ENCODE results near the gene SOX6. TPM values are rescaled to one million over a fixed set of nuclear protein-coding genes. Genes with fewer than 3 reads are reported as not detected.

Gene SOX6
- total RNA-seq, 1 donor from 2014 or later = 13.4 TPM

GRCh38 chr11:16276251-16276650 lies 80.1 kb downstream of the SOX6 start:
- Mint-ChIP-seq H3K27ac (ENCODE audit: unreplicated experiment) (no peak overlapping the region), H3K9me3 (ENCODE audit: unreplicated experiment) (no peaks in the 10 kb centered on the region), H3K36me3 (ENCODE audit: unreplicated experiment) (no peaks in the 10 kb centered on the region), H3K4me3 (ENCODE audit: unreplicated experiment) (no peak overlapping the region), H3K4me1 (ENCODE audit: unreplicated experiment) (peaks cover 11% of the 10 kb centered on the region), H3K27me3 (ENCODE audit: unreplicated experiment) (no peaks in the 10 kb centered on the region)
- TF ChIP-seq CTCF (IDR thresholded peaks at IDR 0.05) = no peak
- no peak for DNase-seq (ENCODE audit: extremely low spot score, unreplicated experiment)

- H3K27me3 Mint-ChIP-seq (ENCODE audit: unreplicated experiment) = no peaks in the 10 kb centered on the region
- peaks cover 12% of the 10 kb centered on the region for H3K9me3 Mint-ChIP-seq (ENCODE audit: unreplicated experiment)
- no peak overlapping the region for H3K4me3 Mint-ChIP-seq (ENCODE audit: unreplicated experiment)
- H3K36me3 Mint-ChIP-seq (ENCODE audit: unreplicated experiment) = peaks cover under 1% of the 10 kb centered on the region
- H3K4me1 Mint-ChIP-seq (ENCODE audit: unreplicated experiment) = peaks cover 5% of the 10 kb centered on the region
- TF ChIP-seq CTCF (IDR thresholded peaks at IDR 0.05) = no peak
- DNase-seq (ENCODE audit: extremely low spot score, unreplicated experiment) = no peak
- H3K27ac Mint-ChIP-seq (ENCODE audit: unreplicated experiment) = no peak overlapping the region
Observed at GRCh38 chr11:16271258-16271657, 85.1 kb downstream of the SOX6 start.

GRCh38 chr11:16266021-16266420 lies 90.3 kb downstream of the SOX6 start:
- H3K4me3 Mint-ChIP-seq (ENCODE audit: unreplicated experiment) = no peak overlapping the region
- H3K9me3 Mint-ChIP-seq (ENCODE audit: unreplicated experiment) = peaks cover 20% of the 10 kb centered on the region
- no peak for TF ChIP-seq CTCF (IDR thresholded peaks at IDR 0.05)
- peaks cover 16% of the 10 kb centered on the region for H3K4me1 Mint-ChIP-seq (ENCODE audit: unreplicated experiment)
- H3K36me3 Mint-ChIP-seq (ENCODE audit: unreplicated experiment) = peaks cover 7% of the 10 kb centered on the region
- H3K27me3 Mint-ChIP-seq (ENCODE audit: unreplicated experiment) = no peaks in the 10 kb centered on the region
- H3K27ac Mint-ChIP-seq (ENCODE audit: unreplicated experiment) = no peak overlapping the region
- DNase-seq (ENCODE audit: extremely low spot score, unreplicated experiment) = no peak

- no peaks in the 10 kb centered on the region for H3K27me3 Mint-ChIP-seq (ENCODE audit: unreplicated experiment)
- DNase-seq (ENCODE audit: extremely low spot score, unreplicated experiment) = no peak
- TF ChIP-seq CTCF (IDR thresholded peaks at IDR 0.05) = no peak
- H3K4me3 Mint-ChIP-seq (ENCODE audit: unreplicated experiment) = no peak overlapping the region
- peaks cover 16% of the 10 kb centered on the region for H3K4me1 Mint-ChIP-seq (ENCODE audit: unreplicated experiment)
- H3K36me3 Mint-ChIP-seq (ENCODE audit: unreplicated experiment) = peaks cover 7% of the 10 kb centered on the region
- peaks cover 25% of the 10 kb centered on the region for H3K9me3 Mint-ChIP-seq (ENCODE audit: unreplicated experiment)
- no peak overlapping the region for H3K27ac Mint-ChIP-seq (ENCODE audit: unreplicated experiment)
Observed at GRCh38 chr11:16265022-16265421, 91.3 kb downstream of the SOX6 start.

GRCh38 chr11:16262645-16262955 lies 93.7 kb downstream of the SOX6 start:
- Mint-ChIP-seq H3K36me3 (ENCODE audit: unreplicated experiment) (peaks cover 7% of the 10 kb centered on the region), H3K4me1 (ENCODE audit: unreplicated experiment) (peaks cover 16% of the 10 kb centered on the region), H3K9me3 (ENCODE audit: unreplicated experiment) (peaks cover 22% of the 10 kb centered on the region), H3K4me3 (ENCODE audit: unreplicated experiment) (no peak overlapping the region), H3K27me3 (ENCODE audit: unreplicated experiment) (no peaks in the 10 kb centered on the region), H3K27ac (ENCODE audit: unreplicated experiment) (no peak overlapping the region)
- TF ChIP-seq CTCF (IDR thresholded peaks at IDR 0.05) = no peak
- DNase-seq (ENCODE audit: extremely low spot score, unreplicated experiment) = no peak
